Muscle of back (tissue), 13 donors: Measurements from ENCODE around the gene MAP3K6. TPM values are rescaled to one million over a fixed set of nuclear protein-coding genes. Genes with fewer than 3 reads are reported as not detected.
"Not testable (repeated sequence)": the region's sequence is repeated elsewhere in the genome, so short reads cannot be mapped to it uniquely, and the experiment has no call there.

Source experiments
- DNase-seq, 3 donors: peaks; one replicate each; pipeline versions ENCODE4 v3.0.0 to v3.0.0-alpha.2; 2013
- long read RNA-seq, 9 donors: transcript quantifications; one replicate each; lab custom pipeline, GENCODE V29; 2026
- polyA plus RNA-seq, 10 donors: library from polyadenylated mRNA; unstranded; fragments of 120-200 nt; gene quantifications; one replicate each; pipeline ENCODE4 v1.2.1, GENCODE V29; 2013; ENCODE audit not compliant: insufficient read length in 10 of 10

The MAP3K6 gene, protein sequence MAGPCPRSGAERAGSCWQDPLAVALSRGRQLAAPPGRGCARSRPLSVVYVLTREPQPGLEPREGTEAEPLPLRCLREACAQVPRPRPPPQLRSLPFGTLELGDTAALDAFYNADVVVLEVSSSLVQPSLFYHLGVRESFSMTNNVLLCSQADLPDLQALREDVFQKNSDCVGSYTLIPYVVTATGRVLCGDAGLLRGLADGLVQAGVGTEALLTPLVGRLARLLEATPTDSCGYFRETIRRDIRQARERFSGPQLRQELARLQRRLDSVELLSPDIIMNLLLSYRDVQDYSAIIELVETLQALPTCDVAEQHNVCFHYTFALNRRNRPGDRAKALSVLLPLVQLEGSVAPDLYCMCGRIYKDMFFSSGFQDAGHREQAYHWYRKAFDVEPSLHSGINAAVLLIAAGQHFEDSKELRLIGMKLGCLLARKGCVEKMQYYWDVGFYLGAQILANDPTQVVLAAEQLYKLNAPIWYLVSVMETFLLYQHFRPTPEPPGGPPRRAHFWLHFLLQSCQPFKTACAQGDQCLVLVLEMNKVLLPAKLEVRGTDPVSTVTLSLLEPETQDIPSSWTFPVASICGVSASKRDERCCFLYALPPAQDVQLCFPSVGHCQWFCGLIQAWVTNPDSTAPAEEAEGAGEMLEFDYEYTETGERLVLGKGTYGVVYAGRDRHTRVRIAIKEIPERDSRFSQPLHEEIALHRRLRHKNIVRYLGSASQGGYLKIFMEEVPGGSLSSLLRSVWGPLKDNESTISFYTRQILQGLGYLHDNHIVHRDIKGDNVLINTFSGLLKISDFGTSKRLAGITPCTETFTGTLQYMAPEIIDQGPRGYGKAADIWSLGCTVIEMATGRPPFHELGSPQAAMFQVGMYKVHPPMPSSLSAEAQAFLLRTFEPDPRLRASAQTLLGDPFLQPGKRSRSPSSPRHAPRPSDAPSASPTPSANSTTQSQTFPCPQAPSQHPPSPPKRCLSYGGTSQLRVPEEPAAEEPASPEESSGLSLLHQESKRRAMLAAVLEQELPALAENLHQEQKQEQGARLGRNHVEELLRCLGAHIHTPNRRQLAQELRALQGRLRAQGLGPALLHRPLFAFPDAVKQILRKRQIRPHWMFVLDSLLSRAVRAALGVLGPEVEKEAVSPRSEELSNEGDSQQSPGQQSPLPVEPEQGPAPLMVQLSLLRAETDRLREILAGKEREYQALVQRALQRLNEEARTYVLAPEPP (N-terminal part only)
- polyA plus RNA-seq, result 10 to 100 TPM in 7 of 10 donors, 1 to 10 TPM in 3; 8.7 to 14.8 (median 11.0) TPM
- long read RNA-seq, donor 1, result 0 reads
- long read RNA-seq, donor 2, partial matches to known transcripts, result 0 of 2 reads
- long read RNA-seq, donor 2, other reads (novel, unspliced or antisense), result 0 of 2 reads
- long read RNA-seq, donor 3, result 0 reads
- long read RNA-seq, donor 4, result 0 reads
- long read RNA-seq, donor 5, partial matches to known transcripts, result 0 of 1 reads
- long read RNA-seq, donor 5, other reads (novel, unspliced or antisense), result 0 of 1 reads
- long read RNA-seq, donor 6, partial matches to known transcripts, result 0 of 1 reads
- long read RNA-seq, donor 6, other reads (novel, unspliced or antisense), result 0 of 1 reads
- long read RNA-seq, donor 7, result 0 reads
- long read RNA-seq, donor 8, partial matches to known transcripts, result 0 of 1 reads
- long read RNA-seq, donor 8, other reads (novel, unspliced or antisense), result 0 of 1 reads
- long read RNA-seq, donor 9, result 0 reads

DNA sequence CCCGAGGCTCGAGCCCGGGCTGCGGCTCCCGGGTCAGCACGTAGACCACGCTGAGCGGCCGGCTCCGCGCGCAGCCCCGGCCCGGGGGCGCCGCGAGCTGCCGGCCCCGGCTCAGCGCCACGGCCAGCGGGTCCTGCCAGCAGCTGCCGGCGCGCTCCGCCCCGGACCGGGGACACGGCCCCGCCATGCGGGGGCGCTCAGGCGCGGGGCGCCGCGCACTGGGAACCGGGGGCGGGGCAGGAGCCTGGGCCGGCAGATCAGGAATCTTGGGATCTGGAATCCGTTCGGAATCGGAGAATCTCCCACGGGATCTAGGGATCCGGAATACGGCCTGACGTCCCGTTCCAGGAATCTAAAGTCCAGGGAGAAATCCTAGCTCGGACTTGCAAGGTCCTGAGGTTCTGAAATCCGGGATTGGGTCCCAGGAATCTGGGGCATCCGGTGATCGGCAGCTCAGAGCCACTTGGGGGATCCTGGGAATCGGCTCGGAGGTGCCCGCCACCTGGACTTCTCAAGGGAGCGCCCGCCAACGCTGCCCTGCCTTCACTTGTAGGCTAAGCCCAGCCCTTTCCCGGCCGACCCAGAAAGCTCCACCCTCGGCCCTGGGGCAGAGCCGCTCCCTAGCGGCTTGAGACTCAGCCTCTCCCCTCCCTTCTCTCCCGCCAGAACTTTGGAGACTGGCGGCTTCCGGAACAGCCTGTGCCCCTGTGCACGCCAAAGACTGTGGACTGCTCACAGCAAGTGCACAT lies at the start of gene MAP3K6:
Gene MAP3K6 (minus strand): TSS at position 551 of the 749 bp plus-strand sequence. CDS start 364 bp downstream, at position 187.
- DNase-seq, result peak; percentile 59 to 86 (median 71)

DNA sequence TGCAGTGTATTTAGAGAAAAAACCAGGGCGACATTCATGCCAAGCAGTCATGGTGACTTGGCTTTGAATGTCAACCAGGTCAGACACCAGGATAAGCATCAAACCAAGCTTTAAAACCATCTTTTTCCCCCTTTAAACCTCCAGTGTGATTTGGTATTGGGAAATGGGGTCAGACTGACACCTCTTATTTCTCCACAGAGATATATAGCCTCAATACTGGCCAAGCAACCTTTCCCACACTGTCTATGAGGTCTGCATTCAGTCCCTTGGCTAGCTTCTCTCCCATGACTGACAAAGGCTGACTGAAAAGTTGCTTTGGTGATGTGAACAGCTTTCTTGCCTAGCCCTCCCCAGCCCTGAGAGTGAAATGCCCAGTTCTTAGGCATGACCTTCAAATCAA lies 47.3 kb upstream of the MAP3K6 start:
- DNase-seq, result no peak

DNA sequence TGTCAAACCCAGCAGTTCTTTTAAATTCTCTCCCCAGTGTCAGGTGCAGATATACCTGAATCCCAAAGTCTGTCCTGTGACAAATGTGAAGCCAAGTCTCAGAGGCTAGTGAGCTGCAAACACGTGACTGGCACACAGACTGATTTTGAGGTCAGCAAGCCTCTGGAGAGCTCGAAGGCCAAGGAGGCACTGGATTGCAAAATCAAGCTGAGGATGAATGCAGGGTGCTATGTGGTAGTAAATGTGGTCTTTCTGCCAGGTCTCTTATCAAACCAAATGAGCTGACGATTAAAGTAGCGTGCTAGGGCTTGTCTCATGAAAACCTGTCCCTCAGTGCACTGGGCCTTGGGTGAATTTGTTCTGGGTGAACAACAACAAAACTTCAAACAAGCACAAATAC lies 46.2 kb upstream of the MAP3K6 start:
- no peak for DNase-seq

DNA sequence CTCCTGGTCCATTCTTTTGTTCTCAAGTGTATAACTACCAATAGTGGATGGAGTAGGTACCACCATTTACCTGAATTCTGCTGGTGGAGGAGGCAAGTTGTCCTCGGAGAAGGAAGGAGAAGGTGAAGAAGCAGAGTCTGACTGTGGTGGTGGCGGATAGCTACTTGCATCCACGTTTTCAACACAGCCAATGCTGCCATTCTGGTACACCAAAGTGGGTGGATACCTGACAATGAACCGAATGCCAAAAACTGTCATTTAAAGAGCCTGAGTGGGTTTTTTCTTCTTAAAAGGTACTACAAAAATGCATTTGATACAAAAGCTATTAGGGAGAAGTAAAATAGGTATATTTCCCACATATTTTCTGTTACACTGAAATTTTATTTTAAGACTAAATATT lies 45.7 kb upstream of the MAP3K6 start:
- DNase-seq, result no peak

DNA sequence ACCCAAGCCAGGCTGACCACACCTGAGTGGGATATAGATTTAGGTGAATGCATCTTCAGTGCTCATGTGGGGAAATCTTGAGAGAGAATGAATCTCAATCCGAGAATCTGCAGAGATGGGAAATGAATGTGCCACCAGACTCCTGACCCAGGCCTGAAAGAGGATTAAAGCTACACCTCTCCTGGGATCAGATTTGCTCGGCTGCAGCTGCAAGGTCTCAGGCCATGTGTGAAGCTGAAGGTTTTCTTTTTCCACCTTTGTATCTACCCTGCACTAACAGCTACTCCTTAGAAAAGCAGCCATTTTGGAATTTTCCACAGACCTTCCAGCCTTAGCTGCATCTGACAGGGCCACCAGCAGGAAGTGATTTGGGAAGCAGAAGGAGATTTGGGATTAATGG lies 43.9 kb upstream of the MAP3K6 start:
- DNase-seq, result no peak

DNA sequence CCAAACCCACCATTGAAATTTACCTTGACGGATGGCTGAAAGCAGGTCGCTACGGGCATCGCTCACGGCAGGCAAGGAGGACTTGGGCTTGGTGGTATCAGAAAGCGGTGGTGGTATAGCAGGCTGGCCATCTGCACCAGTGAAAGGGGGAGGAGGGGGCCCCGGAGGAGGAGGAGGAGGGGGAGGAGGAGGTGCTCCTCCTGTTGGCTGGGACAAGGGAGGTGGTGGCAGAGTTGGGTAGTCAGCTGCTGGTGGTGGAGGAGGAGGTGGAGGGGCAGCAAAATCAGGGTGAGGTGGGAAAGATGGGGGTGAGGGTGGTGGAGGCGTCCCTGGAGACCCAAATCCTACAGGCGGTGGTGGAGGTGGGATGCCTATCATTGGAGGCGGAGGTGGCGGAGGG lies 42.9 kb upstream of the MAP3K6 start:
- DNase-seq, result no peak

DNA sequence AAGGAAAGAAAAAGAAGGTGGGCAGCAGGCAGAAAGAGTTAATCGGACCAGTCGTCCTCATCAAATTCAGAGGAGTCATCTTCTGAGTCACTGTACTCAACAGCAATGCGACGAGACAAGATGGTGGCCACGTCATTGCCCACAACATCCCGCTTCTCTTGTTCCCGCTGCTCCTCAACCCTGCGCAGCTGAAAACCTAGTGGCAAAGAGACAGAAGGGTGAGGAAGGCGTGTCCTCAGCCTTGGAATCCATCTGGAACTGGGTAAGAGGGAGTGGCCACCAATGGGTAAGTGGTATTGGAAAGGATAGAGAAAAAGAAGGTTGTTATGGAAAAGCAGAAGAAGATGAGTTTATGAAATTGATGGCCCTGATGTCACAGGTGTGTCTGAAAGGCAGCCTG lies 41.4 kb upstream of the MAP3K6 start:
- no peak for DNase-seq

DNA sequence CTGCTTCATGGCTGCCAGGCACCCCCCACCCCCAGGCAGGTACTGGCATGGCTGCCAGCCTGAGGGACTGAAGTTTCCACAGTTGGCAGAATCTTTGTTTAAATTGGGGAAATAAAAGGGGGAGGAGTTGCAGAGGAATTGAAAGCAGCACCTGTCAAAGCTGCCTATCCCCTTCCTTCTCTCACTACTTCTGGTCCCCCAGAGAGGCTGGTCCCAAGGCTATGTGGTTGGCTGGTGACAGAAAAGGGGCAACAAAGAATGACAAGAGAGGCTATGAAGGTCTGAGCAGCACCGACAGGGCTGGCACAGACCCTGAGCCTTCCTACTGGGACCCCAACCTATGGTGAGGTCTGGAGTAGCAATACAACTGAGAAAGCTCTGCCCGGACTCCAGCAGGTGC lies 40.0 kb upstream of the MAP3K6 start:
- not testable (repeated sequence) for DNase-seq

DNA sequence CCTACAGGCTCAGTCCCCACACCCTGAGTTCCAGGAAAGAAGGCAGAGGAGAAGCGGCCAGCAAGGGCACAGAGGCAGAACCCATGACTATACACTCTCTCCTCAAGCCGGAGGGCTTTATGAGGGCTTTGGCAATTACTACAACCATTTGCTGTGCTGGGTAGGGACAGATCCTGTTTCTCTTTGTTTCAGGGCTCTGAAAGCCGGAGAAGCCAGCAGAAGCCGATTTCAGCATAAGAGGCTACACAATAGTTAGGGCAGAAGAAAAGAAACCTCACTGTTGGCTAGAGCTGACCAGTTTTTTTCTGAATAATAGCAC lies 39.6 kb upstream of the MAP3K6 start:
- no peak for DNase-seq

DNA sequence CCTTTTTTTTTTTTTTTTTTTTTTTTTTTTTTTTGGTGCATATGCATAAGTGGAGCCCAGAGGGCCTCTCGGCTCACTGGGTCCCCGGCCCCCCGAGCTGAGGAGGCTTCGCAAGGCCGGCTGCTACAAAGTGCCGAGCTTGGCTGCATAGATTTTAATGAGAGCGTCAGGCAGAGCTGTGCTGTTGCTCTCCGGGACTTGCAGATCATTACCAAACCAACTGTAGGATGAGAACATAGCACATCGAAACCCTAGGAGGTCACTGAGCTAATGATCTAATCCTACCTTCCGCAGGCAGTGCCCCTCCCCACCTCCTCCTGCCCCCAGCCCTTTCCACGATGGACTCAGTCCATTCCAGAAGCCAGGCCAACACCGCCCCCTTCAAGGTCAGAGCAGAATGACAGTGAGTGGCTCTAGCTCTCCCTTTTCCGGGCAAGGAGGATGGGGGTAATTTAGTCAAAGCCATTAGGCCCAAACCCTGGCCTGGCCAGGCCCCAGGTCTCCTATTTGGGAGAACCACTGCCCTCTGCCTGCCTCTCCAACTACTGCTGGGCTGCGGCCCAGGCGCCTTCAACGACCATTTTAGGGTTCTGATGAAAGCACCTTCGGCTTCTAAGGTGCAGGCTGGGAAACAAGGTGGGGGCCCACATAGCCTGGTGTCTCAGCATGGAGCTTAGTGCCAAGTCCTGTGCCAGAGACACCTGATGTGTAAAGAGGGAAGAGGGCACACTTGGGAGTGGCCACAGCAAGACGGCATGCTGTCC lies 39.0 kb upstream of the MAP3K6 start:
- DNase-seq, result not testable (repeated sequence)

DNA sequence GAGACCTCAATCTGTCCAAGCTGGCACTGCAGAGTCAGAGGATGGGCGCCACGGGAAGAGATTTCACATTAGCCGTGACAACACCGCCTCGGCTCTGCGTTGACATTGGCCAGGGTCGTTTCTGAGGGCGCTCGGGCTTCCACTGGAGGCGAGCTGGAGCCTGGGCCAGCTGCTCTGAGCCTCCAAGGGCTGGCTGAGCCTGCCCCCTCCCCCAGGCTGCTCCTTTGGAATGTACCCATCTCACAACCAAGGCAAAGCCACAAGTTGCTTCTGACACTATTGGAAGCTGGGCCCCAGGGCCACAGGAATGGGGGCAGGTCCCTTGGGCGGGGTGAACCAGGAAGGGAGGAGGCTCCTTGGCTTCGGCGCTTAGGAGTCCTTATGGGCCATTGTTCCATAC lies 38.3 kb upstream of the MAP3K6 start:
- DNase-seq, result peak in 2 of 3 donors; percentile 63 to 67

DNA sequence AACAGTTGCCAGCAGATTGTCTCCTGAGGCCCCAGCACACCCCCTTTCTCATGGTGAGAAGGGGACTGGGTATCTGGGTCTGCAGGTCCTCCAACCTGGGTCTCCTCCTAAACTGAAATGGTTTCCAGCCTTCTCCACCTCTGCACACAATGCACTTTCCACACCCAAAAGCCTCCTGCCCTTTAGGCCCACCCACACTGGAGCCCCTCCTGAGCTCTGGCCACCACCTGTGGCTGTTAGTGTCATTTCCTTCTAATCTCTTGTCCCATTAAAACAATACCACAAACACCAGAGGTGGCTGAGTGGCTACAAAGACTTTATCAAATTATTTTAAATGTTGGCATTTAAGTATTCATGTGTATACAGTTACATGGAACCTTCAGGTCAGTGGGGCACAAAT lies 37.2 kb upstream of the MAP3K6 start:
- no peak for DNase-seq

DNA sequence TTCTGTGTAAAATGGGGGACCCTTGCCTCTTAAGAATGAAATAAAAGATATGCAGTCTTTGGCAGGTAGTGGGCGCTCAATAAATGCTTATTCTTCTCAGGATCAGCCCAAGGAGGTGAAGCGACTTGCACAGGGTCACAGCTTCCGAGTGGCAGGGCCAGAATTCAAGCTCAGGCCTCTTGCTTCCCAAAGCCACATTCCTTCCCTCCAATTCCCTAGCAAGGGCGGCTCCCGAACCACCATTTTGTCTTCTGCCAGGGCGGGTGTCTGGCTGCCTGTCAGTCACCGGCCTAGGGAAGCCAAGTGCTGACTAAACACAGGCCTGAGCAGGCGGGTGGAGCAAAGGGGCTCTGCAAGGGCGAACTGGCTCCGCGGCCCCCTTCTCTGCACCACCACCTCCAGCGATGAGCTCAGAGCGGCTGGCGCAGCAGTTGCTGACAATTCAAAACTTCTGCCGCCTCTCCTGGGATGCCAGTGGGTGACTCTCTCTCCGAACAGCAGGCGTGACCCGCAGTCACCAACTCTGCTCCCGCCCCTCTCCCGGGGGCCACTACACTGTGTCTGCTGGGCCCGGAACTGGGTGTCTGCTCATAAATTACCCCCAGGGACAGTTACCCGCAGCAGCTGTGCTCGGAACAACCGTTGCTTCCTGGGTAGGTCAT lies 36.4 kb upstream of the MAP3K6 start:
- peak; percentile 73 to 92 (median 80) for DNase-seq

DNA sequence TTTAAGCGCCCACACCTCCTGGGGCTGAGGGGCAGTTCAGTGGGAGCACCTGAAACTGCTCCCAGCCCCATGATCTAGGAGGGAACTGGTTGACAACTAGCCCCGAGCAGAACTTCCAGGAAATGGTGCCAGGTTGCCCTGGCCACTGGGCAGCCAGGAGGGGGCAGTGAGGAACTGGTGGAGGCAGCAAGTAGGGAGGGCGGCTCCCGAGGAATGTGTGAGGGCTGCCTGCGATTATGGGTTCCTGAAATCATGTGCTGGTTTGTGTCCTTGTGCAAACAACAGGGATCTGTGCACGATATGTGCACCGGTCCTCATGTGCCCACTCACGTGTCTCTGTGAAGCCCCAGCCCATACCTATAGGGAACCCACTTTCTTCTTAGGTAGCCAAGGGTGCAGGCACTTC lies 35.6 kb upstream of the MAP3K6 start:
- peak in 2 of 3 donors; percentile 45 to 79 for DNase-seq

DNA sequence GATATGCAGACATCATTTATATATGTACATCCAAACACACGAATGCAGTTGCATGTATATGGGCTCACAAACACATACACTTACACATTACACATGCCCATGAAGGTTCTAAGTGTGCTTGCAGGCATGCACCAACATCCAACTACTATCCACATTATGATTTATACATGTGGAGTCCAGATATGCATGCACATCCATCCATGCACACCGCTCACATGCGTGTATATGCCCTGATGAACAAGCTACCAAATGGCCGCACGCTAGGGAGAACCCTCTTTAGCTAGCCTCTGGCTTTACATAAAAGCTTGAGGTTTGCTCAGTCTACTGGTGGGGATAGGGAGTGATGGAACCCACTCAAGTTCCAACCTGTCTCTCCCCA lies 34.2 kb upstream of the MAP3K6 start:
- no peak for DNase-seq

DNA sequence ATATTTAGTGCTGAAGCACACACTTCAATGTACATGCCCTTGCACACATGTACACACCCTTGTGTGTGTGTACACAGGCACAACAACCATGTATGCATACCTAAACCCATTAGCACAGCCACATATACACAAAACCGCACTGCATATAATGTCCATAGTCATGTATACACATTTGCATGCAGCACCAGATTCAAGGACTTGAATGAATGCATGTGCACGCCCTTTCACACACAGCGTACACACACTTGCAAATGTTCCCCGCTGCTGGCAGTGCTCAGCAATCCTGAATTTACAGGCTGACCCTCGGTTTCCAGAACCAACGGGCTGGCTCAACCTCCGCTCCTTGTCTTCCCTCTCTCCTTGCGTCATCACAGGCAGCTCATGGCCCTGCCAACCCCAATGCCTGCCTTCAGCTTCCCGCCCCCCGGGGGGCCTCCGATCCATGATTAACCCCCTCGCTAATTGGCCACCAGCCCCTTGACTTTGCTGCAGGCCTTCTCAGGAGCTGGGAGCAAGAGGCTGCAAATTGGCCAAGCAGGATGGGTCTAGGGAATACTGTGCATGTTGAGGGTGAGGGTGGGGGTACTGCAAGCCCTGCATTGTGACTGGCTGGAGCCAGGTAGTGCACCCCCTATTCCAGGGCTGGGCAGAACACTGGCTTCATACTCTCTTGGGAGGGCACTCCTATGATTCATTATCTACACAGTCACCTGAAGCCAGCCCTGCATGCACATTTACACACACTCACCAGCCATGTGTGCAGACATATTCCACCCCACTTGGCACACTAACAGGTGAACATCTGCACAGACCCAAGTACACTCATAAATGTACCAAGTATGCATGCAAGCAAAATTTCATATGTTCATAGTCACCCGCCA lies 33.6 kb upstream of the MAP3K6 start:
- DNase-seq, result peak in 1 of 3 donors; percentile 41

DNA sequence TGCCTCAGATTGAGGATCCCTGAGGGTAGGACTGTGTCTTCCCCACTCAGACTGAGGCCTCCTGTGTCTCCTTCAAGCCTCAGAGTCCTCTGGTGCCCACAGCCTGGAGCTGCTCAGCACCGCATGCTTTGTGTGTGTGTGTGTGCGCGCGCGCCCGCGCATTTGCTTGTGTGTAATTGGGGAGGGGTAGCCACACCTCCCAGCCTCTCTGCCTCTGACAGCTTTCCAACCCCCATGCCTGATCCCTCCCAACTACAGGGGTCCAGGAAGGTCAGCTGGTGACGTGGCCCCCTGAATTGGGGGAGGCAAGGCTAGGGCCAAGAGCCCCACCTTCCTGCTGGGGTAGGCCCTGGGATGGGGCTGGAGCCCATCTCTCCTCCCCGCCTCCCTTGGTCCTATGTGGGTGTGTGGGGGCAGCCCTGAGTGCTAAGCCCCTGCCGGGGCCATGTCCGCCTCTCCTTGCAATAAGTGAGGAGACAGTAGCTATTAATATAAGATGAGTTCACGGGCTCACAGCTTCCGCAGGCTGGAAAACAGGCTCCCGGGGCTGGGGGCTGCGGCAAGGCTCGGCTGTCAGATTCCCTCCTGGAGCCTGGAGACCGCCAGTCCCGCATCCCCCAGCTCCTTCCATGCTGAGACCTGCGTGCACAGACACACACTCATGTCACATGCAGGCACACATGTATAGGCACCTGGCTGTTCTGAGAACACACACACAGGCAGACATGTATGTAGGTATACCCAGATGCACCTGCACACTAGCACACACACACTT lies 32.7 kb upstream of the MAP3K6 start:
- DNase-seq, result peak in 1 of 3 donors; percentile 74
